DND-41 (cell line): ENCODE data around the gene GPR183.

Experiments used
- ATAC-seq: fragments of 200-7000 bp; cut with Tn5 transposase; 3 replicates; pipeline ENCODE4 v1.9.1; 2021; ENCODE audit warnings: low read depth; ENCODE audit not compliant: insufficient read depth
- DNase-seq: peaks from one replicate; pipeline ENCODE4 v3.0.0-alpha.2; 2020
- H2AFZ ChIP-seq: 2 replicates; pipeline ENCODE4 v1.6.0; 2012; ENCODE audit warnings: low read depth, low read length
- H3K27ac ChIP-seq: 2 replicates; pipeline ENCODE4 v1.5.1; 2012; ENCODE audit warnings: low read length, inconsistent platforms
- H3K27me3 ChIP-seq: fragments of 200-600 bp; sonication (generic); 2 replicates; pipeline ENCODE4 v1.6.0; 2012; ENCODE audit warnings: low read length, mild to moderate bottlenecking, inconsistent platforms; ENCODE audit not compliant: insufficient read depth, poor library complexity
- H3K36me3 ChIP-seq: 2 replicates; pipeline ENCODE4 v1.5.1; 2012; ENCODE audit warnings: low read length, inconsistent platforms; ENCODE audit not compliant: insufficient read depth
- H3K4me1 ChIP-seq: 2 replicates; pipeline ENCODE4 v1.5.1; 2012; ENCODE audit warnings: mild to moderate bottlenecking, low read length; ENCODE audit not compliant: insufficient read depth
- H3K4me2 ChIP-seq: 2 replicates; pipeline ENCODE4 v1.6.0; 2012; ENCODE audit warnings: mild to moderate bottlenecking, moderate library complexity, low read length, inconsistent platforms; ENCODE audit not compliant: insufficient read depth
- H3K4me3 ChIP-seq, 2 experiments: fragments of 200-600 bp in 1 of 2; shearing (Covaris generic) in 1 of 2; 2 replicates each; pipeline ENCODE4 v1.5.1; 2012 to 2016; ENCODE audit warnings: inconsistent platforms in 2 of 2, low read length in 2 of 2, mild to moderate bottlenecking in 2 of 2, low read depth in 1 of 2, moderate library complexity in 1 of 2
- H3K79me2 ChIP-seq: 2 replicates; pipeline ENCODE4 v1.6.0; 2012; ENCODE audit warnings: low read length, inconsistent platforms; ENCODE audit not compliant: insufficient read depth
- H3K9ac ChIP-seq: 2 replicates; pipeline ENCODE4 v1.6.0; 2012; ENCODE audit warnings: low read depth, mild to moderate bottlenecking, inconsistent platforms, low read length, moderate library complexity
- H3K9me3 ChIP-seq: 2 replicates; pipeline ENCODE4 v1.5.1; 2012; ENCODE audit warnings: low read length, moderate library complexity, mild to moderate bottlenecking, inconsistent platforms; ENCODE audit not compliant: insufficient read depth, severe bottlenecking
- H4K20me1 ChIP-seq: 2 replicates; pipeline ENCODE4 v1.6.0; 2012; ENCODE audit warnings: low read length; ENCODE audit not compliant: insufficient read depth
- EZH2 ChIP-seq: IDR thresholded peaks from 3 replicates; pipeline ENCODE4 v1.6.1; 2012; ENCODE audit warnings: borderline replicate concordance, low read depth, mild to moderate bottlenecking, moderate library complexity, low read length, inconsistent platforms; ENCODE audit not compliant: severe bottlenecking
- TF ChIP-seq, protein P1 (sequence below): IDR thresholded peaks from 2 replicates; pipeline ENCODE4 v1.5.1; 2012; ENCODE audit warnings: borderline replicate concordance, low read length, moderate library complexity, mild to moderate bottlenecking; ENCODE audit not compliant: poor library complexity, severe bottlenecking; ENCODE audit errors: extremely low read depth

Gene GPR183

DNA sequence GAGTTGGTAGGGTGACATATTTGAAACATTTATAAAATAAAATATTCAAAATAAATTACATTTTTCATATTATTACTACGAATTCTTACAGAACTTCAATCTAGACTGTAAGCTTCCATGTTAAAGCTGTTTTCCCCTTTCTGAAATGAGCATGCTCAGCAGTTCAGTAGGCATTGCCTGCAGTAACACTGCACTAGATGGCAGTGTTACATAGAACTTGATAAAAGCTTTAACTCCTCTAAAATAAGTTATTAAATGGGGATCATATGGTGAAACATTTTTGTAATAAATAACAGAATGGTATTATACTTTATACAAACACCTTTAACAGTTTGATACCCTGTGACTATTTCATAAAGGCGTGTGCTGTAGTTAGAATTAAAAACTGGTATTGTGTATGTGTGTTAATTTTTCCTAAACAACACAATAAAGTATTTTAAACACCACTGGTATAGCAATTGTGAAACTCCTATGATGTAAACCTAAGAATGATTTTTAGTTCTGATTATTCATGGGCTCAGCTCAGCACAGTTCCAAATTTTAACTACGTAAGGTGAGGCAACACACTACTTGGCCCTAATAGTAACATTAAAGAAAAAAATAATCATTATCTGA is 37.5 kb downstream of the GPR183 start:
- H3K9me3 ChIP-seq = peaks cover 4% of the 10 kb centered on the region
- H2AFZ ChIP-seq = no peak overlapping the region
- H3K4me2 ChIP-seq = no peak overlapping the region
- H4K20me1 ChIP-seq = peaks cover 16% of the 10 kb centered on the region
- TF ChIP-seq, protein P1, sequence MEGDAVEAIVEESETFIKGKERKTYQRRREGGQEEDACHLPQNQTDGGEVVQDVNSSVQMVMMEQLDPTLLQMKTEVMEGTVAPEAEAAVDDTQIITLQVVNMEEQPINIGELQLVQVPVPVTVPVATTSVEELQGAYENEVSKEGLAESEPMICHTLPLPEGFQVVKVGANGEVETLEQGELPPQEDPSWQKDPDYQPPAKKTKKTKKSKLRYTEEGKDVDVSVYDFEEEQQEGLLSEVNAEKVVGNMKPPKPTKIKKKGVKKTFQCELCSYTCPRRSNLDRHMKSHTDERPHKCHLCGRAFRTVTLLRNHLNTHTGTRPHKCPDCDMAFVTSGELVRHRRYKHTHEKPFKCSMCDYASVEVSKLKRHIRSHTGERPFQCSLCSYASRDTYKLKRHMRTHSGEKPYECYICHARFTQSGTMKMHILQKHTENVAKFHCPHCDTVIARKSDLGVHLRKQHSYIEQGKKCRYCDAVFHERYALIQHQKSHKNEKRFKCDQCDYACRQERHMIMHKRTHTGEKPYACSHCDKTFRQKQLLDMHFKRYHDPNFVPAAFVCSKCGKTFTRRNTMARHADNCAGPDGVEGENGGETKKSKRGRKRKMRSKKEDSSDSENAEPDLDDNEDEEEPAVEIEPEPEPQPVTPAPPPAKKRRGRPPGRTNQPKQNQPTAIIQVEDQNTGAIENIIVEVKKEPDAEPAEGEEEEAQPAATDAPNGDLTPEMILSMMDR = peak; percentile 76
- TF ChIP-seq EZH2 = no peak
- no peak overlapping the region for H3K9ac ChIP-seq
- peaks cover 9% of the 10 kb centered on the region for H3K4me1 ChIP-seq
- no peak overlapping the region for H3K27ac ChIP-seq
- H3K79me2 ChIP-seq = peaks cover 30% of the 10 kb centered on the region
- H3K4me3 ChIP-seq = no peak overlapping the region
- H3K36me3 ChIP-seq = peaks cover 25% of the 10 kb centered on the region
- ATAC-seq (peak; percentile 72), DNase-seq (no peak)
- no peaks in the 10 kb centered on the region for H3K27me3 ChIP-seq

DNA sequence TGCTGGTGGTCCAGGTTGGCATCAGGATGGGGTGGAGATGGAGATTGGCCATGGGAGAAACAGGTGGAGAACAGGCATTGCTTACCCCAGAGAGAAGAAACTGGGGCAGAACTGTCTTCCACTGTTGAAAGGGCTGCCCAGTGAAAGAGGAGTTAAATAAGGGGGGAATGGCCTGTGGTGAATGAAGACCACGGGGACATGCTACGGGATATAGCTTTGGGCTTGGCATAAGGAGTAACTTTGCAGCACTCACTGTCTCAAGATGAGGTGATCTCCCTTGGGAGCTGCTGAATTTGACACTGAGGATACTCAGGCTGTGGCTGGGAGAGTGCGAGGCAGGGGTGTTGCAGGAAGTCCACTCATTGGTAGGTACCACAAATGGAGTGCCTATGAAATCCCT is 38.4 kb downstream of the GPR183 start:
- no peak overlapping the region for H3K4me2 ChIP-seq
- H3K4me3 ChIP-seq = no peak overlapping the region
- H3K9ac ChIP-seq = no peak overlapping the region
- H3K27me3 ChIP-seq = no peaks in the 10 kb centered on the region
- H3K36me3 ChIP-seq = peaks cover 25% of the 10 kb centered on the region
- TF ChIP-seq, protein P1 = no peak
- TF ChIP-seq EZH2 = no peak
- H2AFZ ChIP-seq = no peak overlapping the region
- ATAC-seq (no peak), DNase-seq (no peak)
- H3K4me1 ChIP-seq = no peaks in the 10 kb centered on the region
- H3K27ac ChIP-seq = no peak overlapping the region
- H4K20me1 ChIP-seq = peaks cover 18% of the 10 kb centered on the region; the same call in 1 of the 2 replicates
- peaks cover 30% of the 10 kb centered on the region for H3K79me2 ChIP-seq
- peaks cover 4% of the 10 kb centered on the region for H3K9me3 ChIP-seq

DNA sequence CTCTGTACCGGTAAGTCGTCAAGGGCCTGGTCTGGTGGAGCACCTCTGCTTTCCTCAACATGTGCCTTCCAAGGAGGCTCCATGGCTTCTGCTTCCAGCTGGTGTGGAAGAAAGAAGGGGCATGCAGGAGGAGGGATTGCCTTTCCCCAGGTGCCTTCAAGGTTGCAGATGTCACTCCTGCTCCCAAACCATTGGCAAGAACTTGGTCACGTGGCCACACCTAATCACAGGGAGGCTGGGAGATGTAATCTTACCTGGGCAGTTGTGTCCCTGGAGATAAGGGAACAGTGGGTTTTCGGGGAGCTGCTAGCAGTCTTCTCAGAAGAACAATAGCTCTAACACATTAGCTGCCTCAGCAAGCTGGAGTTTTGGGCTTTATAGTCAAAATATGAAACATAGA is 39.3 kb downstream of the GPR183 start:
- Histone ChIP-seq H3K79me2 (peaks cover 25% of the 10 kb centered on the region), H4K20me1 (peaks cover 18% of the 10 kb centered on the region; the same call in 1 of the 2 replicates), H3K27me3 (no peaks in the 10 kb centered on the region), H3K4me1 (no peaks in the 10 kb centered on the region), H3K27ac (no peak overlapping the region), H2AFZ (no peak overlapping the region), H3K4me3 (no peak overlapping the region), H3K36me3 (peaks cover 30% of the 10 kb centered on the region), H3K9me3 (peaks cover 4% of the 10 kb centered on the region), H3K9ac (no peak overlapping the region), H3K4me2 (no peak overlapping the region)
- DNase-seq = no peak
- no peak for ATAC-seq
- TF ChIP-seq, protein P1 = no peak
- no peak for TF ChIP-seq EZH2

DNA sequence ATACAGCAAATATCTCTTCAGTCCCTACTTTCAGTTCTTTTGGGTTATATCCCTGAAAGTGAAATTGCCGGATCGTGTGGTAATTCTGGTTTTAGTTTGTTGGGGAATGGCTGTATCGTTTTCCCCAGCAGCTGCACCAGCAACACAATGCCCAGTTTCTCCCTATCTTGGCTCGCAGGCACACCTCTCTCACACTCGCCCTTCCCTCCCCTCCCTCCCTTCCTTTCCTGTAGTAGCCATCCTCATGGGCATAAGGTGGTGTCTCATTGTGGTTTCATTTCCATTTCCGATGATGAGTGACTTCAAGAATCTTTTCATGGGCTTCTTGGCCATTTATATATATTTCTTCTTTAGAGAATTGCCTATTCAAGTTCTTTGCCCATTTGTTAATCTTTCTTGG is 40.4 kb downstream of the GPR183 start:
- peaks cover 19% of the 10 kb centered on the region for H3K79me2 ChIP-seq
- H2AFZ ChIP-seq = no peak overlapping the region
- ATAC-seq (no peak), DNase-seq (no peak)
- H3K9me3 ChIP-seq = no peaks in the 10 kb centered on the region
- H3K27ac ChIP-seq = no peak overlapping the region
- no peak overlapping the region for H3K4me2 ChIP-seq
- H4K20me1 ChIP-seq = peaks cover 13% of the 10 kb centered on the region; the same call in 1 of the 2 replicates
- no peak for TF ChIP-seq EZH2
- TF ChIP-seq, protein P1 = no peak
- no peak overlapping the region for H3K9ac ChIP-seq
- no peaks in the 10 kb centered on the region for H3K27me3 ChIP-seq
- H3K4me3 ChIP-seq = no peak overlapping the region
- H3K4me1 ChIP-seq = no peaks in the 10 kb centered on the region
- peaks cover 23% of the 10 kb centered on the region for H3K36me3 ChIP-seq
